GM23338 (cell line): ENCODE measurements around the gene LTBP4. TPM values are rescaled to one million over a fixed set of nuclear protein-coding genes. Genes with fewer than 3 reads are reported as not detected.

Source experiments
- ATAC-seq: fragments of 200-7000 bp; cut with Tn5 transposase; 3 replicates; pipeline ENCODE4 v1.9.1; 2020
- DNase-seq: peaks from one replicate; pipeline ENCODE4 v3.0.0-alpha.2; 2015; ENCODE audit warnings: low spot score
- H2AFZ ChIP-seq: fragments of 200-600 bp; sonication (generic); 2 replicates; pipeline ENCODE4 v1.8.0; 2016; ENCODE audit warnings: antibody characterized with exemption, mild to moderate bottlenecking, moderate library complexity
- H3F3A ChIP-seq: fragments of 200-600 bp; sonication (generic); replicated peaks from 2 replicates; pipeline ENCODE4 v1.8.0; 2017; ENCODE audit warnings: antibody characterized with exemption, mixed run types, low read depth
- H3K27ac ChIP-seq: fragments of 200-600 bp; sonication (generic); 2 replicates; pipeline ENCODE4 v1.6.1; 2016; ENCODE audit warnings: low read depth
- H3K27me3 ChIP-seq: fragments of 200-600 bp; sonication (generic); 2 replicates; pipeline ENCODE4 v1.8.0; 2016; ENCODE audit warnings: mild to moderate bottlenecking, mixed run types, moderate library complexity; ENCODE audit not compliant: insufficient read depth
- H3K36me3 ChIP-seq: fragments of 200-600 bp; sonication (generic); 2 replicates; pipeline ENCODE4 v1.8.0; 2016; ENCODE audit warnings: mild to moderate bottlenecking; ENCODE audit not compliant: insufficient read depth
- H3K4me1 ChIP-seq: fragments of 200-600 bp; sonication (generic); 2 replicates; pipeline ENCODE4 v1.8.0; 2016; ENCODE audit warnings: mild to moderate bottlenecking, moderate library complexity; ENCODE audit not compliant: insufficient read depth
- H3K4me2 ChIP-seq: fragments of 200-600 bp; sonication (generic); 2 replicates; pipeline ENCODE4 v1.7.1; 2017; ENCODE audit warnings: mixed run types
- H3K4me3 ChIP-seq: fragments of 200-600 bp; sonication (generic); 2 replicates; pipeline ENCODE4 v1.6.1; 2016; ENCODE audit warnings: mixed run types
- H3K79me2 ChIP-seq: fragments of 200-600 bp; sonication (generic); replicated peaks from 2 replicates; pipeline ENCODE4 v1.8.0; 2017; ENCODE audit warnings: mild to moderate bottlenecking; ENCODE audit not compliant: insufficient read depth
- H3K9me2 ChIP-seq: fragments of 200-600 bp; sonication (generic); 2 replicates; pipeline ENCODE4 v1.8.0; 2017; ENCODE audit not compliant: insufficient read depth
- H4K20me1 ChIP-seq: fragments of 200-600 bp; sonication (generic); replicated peaks from 2 replicates; pipeline ENCODE4 v1.8.0; 2017; ENCODE audit warnings: mild to moderate bottlenecking; ENCODE audit not compliant: insufficient read depth
- H3K27ac Mint-ChIP-seq: 2 replicates; pipeline ENCODE4 v1.8.0; 2020; ENCODE audit warnings: inconsistent platforms, mild to moderate bottlenecking, moderate library complexity, mixed read lengths
- H3K27me3 Mint-ChIP-seq: 3 replicates; pipeline ENCODE4 v1.8.0; 2022; ENCODE audit warnings: low read depth, mild to moderate bottlenecking, moderate library complexity, mixed read lengths, inconsistent platforms; ENCODE audit not compliant: insufficient read depth, poor library complexity
- H3K36me3 Mint-ChIP-seq: 3 replicates; pipeline ENCODE4 v1.8.0; 2021; ENCODE audit warnings: low read depth, mild to moderate bottlenecking, inconsistent platforms, moderate library complexity, mixed read lengths
- H3K4me1 Mint-ChIP-seq: 3 replicates; pipeline ENCODE4 v1.8.0; 2020; ENCODE audit warnings: mild to moderate bottlenecking, inconsistent platforms, mixed read lengths
- H3K4me3 Mint-ChIP-seq: 3 replicates; pipeline ENCODE4 v1.8.0; 2021; ENCODE audit warnings: moderate library complexity, mild to moderate bottlenecking, inconsistent platforms, mixed read lengths
- H3K9me3 Mint-ChIP-seq: 3 replicates; pipeline ENCODE4 v1.8.0; 2020; ENCODE audit warnings: moderate library complexity, mild to moderate bottlenecking, inconsistent platforms, mixed read lengths
- CREB1 ChIP-seq: fragments of 250-450 bp; sonication (Bioruptor Pico); IDR thresholded peaks from 2 replicates; pipeline ENCODE4 v1.5.0; 2020; ENCODE audit warnings: low read depth, mild to moderate bottlenecking, moderate library complexity
- EZH2phosphoT487 ChIP-seq: fragments of 200-600 bp; sonication (generic); IDR thresholded peaks from one replicate; pipeline ENCODE4 v1.8.1; 2018; ENCODE audit warnings: antibody characterized with exemption; ENCODE audit not compliant: unreplicated experiment
- STAT1 ChIP-seq: IDR thresholded peaks from one replicate; pipeline ENCODE4 v1.6.1; 2016; ENCODE audit warnings: antibody characterized with exemption; ENCODE audit not compliant: unreplicated experiment
- ZNF462 ChIP-seq: fragments of 250-450 bp; sonication (Bioruptor Pico); IDR thresholded peaks from 2 replicates; pipeline ENCODE4 v1.5.0; 2020; ENCODE audit warnings: mild to moderate bottlenecking, moderate library complexity
- polyA plus RNA-seq: library from polyadenylated mRNA; unstranded; fragments of >200 nt; fragmentation: Nextera tagmentation; extraction: Ambion mirVana; gene quantifications from 2 replicates; pipeline ENCODE4 v1.2.1, GENCODE V29; 2016
- total RNA-seq: library from RNA; depleted of rRNA; stranded (reverse); fragments of >200 nt; shearing (Covaris generic); gene quantifications from 2 replicates; pipeline ENCODE4 v1.2.3, GENCODE V29; 2014
- TF ChIP-seq, protein P1 (sequence below): IDR thresholded peaks from one replicate; pipeline ENCODE4 v1.6.1; 2018; ENCODE audit warnings: antibody characterized with exemption; ENCODE audit not compliant: unreplicated experiment
- TF ChIP-seq, protein P2 (sequence below), 2 experiments: fragments of 200-600 bp in 1 of 2; sonication (generic) in 1 of 2; conservative IDR thresholded peaks; 2 replicates each; pipeline versions ENCODE4 v1.5.1 to v1.6.1; 2016 to 2017; ENCODE audit warnings: antibody characterized with exemption in 2 of 2, low read depth in 2 of 2, mild to moderate bottlenecking in 2 of 2, moderate library complexity in 1 of 2
- TF ChIP-seq, protein P3 (sequence below): IDR thresholded peaks from 2 replicates; pipeline ENCODE4 v1.6.1; 2016; ENCODE audit warnings: antibody characterized with exemption

Gene LTBP4
- total and polyA plus RNA-seq, 2 experiments from 2014 or later = 50.3 to 65.0 TPM

DNA sequence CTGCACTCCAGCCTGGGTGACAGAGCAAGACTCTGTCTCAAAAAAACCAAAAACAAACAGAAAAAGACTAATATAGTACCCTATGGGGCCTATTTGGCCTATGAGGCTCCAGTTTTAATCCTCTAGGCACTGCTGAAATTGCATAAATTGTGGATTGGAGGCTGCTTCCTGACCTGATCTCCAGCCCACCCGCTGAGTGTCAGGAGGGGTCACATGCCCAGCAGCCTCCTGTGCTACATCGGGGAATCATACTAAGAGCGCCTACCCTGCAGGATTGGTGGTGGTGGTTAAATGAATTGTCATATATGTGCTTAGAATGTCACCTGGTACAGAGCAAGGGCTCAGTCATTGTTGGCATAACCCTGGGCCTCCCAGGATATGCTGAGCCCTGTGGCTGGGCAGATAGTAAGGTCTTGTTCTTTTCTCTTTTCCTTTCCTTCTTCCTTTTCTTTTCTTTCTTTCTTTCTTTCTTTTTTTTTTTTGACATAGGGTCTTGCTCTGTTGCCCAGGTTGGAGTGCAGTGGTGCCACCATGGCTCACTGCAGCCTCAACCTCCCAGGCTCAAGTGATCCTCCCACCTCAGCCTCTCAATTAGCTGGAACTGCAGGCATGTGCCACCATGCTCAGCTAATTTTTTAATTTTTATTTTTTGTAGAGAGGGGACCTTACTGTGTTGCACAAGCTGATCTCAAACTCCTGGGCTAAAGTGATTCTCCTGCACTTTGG is 31.3 kb downstream of the LTBP4 start:
- H3K4me2 ChIP-seq = peak overlapping the region; percentile 44
- H3K4me3 Mint-ChIP-seq = no peak overlapping the region; the same call in 2 of the 3 replicates
- H2AFZ ChIP-seq = no peak overlapping the region

More for the DNA sequence above, 31.3 kb downstream of the LTBP4 start:
- peaks cover 12% of the 10 kb centered on the region for H3K36me3 Mint-ChIP-seq
- peaks cover 31% of the 10 kb centered on the region for H3K4me1 ChIP-seq
- no peaks in the 10 kb centered on the region for H3K9me2 ChIP-seq
- no peaks in the 10 kb centered on the region; the same call in 1 of the 2 replicates for H4K20me1 ChIP-seq
- H3K27ac ChIP-seq = no peak overlapping the region
- no peak overlapping the region for H3K4me3 ChIP-seq
- H3K9me3 Mint-ChIP-seq = no peaks in the 10 kb centered on the region; the same call in 2 of the 3 replicates
- TF ChIP-seq, protein P1, sequence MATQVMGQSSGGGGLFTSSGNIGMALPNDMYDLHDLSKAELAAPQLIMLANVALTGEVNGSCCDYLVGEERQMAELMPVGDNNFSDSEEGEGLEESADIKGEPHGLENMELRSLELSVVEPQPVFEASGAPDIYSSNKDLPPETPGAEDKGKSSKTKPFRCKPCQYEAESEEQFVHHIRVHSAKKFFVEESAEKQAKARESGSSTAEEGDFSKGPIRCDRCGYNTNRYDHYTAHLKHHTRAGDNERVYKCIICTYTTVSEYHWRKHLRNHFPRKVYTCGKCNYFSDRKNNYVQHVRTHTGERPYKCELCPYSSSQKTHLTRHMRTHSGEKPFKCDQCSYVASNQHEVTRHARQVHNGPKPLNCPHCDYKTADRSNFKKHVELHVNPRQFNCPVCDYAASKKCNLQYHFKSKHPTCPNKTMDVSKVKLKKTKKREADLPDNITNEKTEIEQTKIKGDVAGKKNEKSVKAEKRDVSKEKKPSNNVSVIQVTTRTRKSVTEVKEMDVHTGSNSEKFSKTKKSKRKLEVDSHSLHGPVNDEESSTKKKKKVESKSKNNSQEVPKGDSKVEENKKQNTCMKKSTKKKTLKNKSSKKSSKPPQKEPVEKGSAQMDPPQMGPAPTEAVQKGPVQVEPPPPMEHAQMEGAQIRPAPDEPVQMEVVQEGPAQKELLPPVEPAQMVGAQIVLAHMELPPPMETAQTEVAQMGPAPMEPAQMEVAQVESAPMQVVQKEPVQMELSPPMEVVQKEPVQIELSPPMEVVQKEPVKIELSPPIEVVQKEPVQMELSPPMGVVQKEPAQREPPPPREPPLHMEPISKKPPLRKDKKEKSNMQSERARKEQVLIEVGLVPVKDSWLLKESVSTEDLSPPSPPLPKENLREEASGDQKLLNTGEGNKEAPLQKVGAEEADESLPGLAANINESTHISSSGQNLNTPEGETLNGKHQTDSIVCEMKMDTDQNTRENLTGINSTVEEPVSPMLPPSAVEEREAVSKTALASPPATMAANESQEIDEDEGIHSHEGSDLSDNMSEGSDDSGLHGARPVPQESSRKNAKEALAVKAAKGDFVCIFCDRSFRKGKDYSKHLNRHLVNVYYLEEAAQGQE = no peak
- TF ChIP-seq, protein P2, sequence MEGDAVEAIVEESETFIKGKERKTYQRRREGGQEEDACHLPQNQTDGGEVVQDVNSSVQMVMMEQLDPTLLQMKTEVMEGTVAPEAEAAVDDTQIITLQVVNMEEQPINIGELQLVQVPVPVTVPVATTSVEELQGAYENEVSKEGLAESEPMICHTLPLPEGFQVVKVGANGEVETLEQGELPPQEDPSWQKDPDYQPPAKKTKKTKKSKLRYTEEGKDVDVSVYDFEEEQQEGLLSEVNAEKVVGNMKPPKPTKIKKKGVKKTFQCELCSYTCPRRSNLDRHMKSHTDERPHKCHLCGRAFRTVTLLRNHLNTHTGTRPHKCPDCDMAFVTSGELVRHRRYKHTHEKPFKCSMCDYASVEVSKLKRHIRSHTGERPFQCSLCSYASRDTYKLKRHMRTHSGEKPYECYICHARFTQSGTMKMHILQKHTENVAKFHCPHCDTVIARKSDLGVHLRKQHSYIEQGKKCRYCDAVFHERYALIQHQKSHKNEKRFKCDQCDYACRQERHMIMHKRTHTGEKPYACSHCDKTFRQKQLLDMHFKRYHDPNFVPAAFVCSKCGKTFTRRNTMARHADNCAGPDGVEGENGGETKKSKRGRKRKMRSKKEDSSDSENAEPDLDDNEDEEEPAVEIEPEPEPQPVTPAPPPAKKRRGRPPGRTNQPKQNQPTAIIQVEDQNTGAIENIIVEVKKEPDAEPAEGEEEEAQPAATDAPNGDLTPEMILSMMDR (conservative IDR thresholded peaks at IDR 0.05; ENCODE audit: low read depth in 2 of 2) = no peak
- TF ChIP-seq STAT1 (no peak), CREB1 (no peak), ZNF462 (CRISPR knock-in tag) (no peak), EZH2phosphoT487 (no peak)
- TF ChIP-seq, protein P3, sequence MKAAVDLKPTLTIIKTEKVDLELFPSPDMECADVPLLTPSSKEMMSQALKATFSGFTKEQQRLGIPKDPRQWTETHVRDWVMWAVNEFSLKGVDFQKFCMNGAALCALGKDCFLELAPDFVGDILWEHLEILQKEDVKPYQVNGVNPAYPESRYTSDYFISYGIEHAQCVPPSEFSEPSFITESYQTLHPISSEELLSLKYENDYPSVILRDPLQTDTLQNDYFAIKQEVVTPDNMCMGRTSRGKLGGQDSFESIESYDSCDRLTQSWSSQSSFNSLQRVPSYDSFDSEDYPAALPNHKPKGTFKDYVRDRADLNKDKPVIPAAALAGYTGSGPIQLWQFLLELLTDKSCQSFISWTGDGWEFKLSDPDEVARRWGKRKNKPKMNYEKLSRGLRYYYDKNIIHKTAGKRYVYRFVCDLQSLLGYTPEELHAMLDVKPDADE = no peak
- H3K4me1 Mint-ChIP-seq = peaks cover 42% of the 10 kb centered on the region
- H3F3A ChIP-seq = 0 out of 2 replicates have a peak, but pooled peaks cover 4% of the 10 kb centered on the region
- no peaks in the 10 kb centered on the region for H3K79me2 ChIP-seq
- no peak overlapping the region for H3K27ac Mint-ChIP-seq
- H3K36me3 ChIP-seq = no peaks in the 10 kb centered on the region
- H3K27me3 ChIP-seq = peaks cover 27% of the 10 kb centered on the region
- DNase-seq (peak; percentile 85), ATAC-seq (peak; percentile 19)
- H3K27me3 Mint-ChIP-seq = peaks cover 42% of the 10 kb centered on the region
